HG03039 (cell line): ENCODE results near the gene MSX1.

ENCODE experiments used
- ATAC-seq: cut with Tn5 transposase; IDR thresholded peaks from one replicate; pipeline ENCODE4 v1.9.1; 2021; ENCODE audit warnings: mild to moderate bottlenecking, moderate library complexity; ENCODE audit not compliant: unreplicated experiment

MSX1 gene

DNA sequence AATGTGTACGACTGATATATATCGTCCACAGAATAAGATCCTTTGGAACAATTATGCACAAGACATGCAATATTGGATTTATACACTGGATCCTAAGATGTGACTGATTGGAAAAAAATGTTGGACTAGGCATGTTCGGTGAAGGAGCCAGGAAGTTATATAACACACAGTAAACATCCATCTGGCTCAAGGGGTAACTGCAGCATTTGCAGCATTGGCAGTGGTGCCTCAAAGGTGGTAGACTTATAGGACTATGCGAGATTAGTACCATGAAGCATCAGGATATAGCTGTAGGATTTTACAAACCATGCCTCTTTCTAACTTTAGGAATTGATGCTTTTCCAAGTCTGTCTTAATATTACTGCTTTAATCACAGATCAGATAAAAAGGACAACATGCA, 34.3 kb downstream of the MSX1 start:
- ATAC-seq: no peak

DNA sequence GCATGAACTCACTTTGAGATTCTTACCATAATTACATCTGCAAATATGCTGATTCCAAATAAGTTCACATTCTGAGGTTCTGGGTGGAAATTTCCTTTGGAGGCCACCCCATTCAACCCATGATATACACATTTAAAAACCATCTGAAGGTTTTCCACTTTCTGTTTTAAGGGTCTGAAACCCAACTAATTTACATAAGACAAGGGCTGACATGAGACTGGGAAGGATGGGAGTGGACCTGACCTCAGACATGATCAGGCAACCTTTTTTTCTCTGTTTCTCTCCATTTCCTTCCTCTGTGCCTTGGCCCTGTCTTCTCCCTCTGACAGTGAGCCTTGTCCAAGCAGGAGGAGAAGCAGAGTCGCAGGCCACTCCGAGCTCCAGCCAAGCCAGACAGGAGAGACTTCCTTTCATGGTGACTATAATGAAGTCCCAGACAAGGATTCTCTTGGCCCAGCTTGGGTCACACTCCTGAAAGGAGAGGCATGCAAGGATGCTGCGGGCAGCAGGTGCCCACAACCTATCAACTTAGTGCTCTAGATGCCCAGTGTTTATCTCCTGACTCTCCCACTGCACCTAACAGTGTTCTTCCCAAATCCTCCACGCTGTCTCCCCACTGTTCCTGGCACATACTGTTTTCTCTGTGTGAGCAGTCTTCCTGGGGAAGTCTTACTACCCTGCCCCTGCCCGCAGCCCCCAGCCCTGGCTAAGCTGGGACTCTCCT, 39.9 kb downstream of the MSX1 start:
- no peak for ATAC-seq

DNA sequence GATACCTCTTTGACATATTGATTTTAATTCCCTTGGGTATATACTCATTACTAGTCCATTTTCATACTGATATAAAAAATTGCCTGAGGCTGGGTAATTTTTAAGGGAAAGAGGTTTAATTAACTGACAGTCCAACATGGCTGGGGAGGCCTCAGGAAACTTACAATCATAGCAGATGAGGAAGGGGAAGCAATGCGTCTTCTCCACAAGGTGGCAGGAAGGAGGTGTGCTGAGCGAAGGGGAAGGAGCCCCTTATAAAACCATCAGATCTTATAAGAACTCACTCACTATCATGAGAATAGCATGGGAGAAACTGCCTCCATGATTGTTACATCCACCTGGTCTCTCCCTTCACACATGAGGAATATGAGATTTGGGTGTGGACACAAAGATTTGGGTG, 42.4 kb downstream of the MSX1 start:
- no peak for ATAC-seq

DNA sequence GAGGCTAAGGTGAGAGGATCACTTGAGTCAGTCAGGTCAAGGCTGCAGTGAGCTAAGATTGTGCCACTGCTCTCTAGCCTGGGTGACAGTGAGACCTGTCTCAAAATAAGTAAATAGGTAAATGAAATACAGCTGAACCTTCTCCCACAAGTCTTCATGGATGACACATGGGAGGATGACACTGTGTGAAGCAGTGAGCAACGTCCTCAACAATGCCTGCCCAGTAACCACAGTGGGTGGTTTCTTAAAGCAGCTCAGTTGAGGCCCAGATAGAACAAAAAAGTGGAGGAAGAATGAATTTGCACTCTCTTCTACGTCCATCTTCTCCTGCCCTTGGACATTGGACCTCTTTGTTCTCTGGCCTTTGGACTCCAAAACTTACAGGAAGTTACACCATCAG, 52.7 kb downstream of the MSX1 start:
- no peak for ATAC-seq

DNA sequence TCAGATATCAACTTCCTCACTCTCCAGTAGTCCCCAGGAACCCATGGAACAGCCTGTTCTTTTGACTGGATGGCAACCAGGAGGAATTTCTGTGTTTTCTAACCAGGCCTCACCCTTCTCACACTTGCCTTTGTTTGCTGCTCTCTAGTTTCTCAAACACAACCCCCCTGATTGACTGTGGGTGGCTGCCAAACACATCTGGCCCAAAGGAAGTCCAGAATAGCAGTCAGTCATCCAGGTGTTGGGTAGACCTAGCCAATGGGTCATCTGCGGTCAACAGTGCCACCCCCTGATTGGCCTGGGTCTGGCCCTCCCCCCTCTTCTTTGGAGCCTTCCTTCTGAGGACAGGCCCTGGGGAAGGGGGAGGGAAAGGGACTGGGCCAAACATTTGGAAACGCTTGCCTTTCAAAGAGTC, 53.7 kb downstream of the MSX1 start:
- ATAC-seq: no peak
